NCI-H1436 treated with DMSO at 0.1 percent for 48 hours (cell line): Measurements from ENCODE around the gene MCM7.

Experiments
- DNase-seq: peaks from one replicate; lab custom pipeline; 2025; lab: John Stamatoyannopoulos, UW

MCM7 gene

GRCh38 chr7:100122568-100122967 is 21.4 kb upstream of the MCM7 start:
- DNase-seq = no peak

- peak; percentile 40 for DNase-seq
Measured at GRCh38 chr7:100122067-100122466, 20.9 kb upstream of the MCM7 start.

GRCh38 chr7:100120733-100121036 is 19.5 kb upstream of the MCM7 start:
- DNase-seq = no peak

- DNase-seq = no peak
Measured at GRCh38 chr7:100119970-100120732, 19.0 kb upstream of the MCM7 start.

- peak; percentile 81 for DNase-seq
Measured at GRCh38 chr7:100119072-100119969, 18.1 kb upstream of the MCM7 start, which contains the start of the genes CNPY4 and TAF6. Gene CNPY4, plus strand, starts transcription at chr7:100119634. Its CDS starts 111 bp downstream, at chr7:100119745. Gene TAF6, minus strand, starts transcription at chr7:100119358. Its CDS starts 5,149 bp downstream, at chr7:100114209.

GRCh38 chr7:100118388-100119071 is 17.3 kb upstream of the MCM7 start:
- DNase-seq = no peak

- DNase-seq = no peak
Measured at GRCh38 chr7:100115026-100115425, 13.8 kb upstream of the MCM7 start.

- DNase-seq = no peak
Measured at GRCh38 chr7:100111914-100112313, 10.7 kb upstream of the MCM7 start.

GRCh38 chr7:100111156-100111555 is 10.0 kb upstream of the MCM7 start:
- DNase-seq = no peak

- no peak for DNase-seq
Measured at GRCh38 chr7:100109521-100110163, 8.4 kb upstream of the MCM7 start.

GRCh38 chr7:100107890-100108289 is 6.7 kb upstream of the MCM7 start:
- DNase-seq = no peak

GRCh38 chr7:100107125-100107737 is 6.0 kb upstream of the MCM7 start:
- no peak for DNase-seq

- no peak for DNase-seq
Measured at GRCh38 chr7:100106633-100107032, 5.4 kb upstream of the MCM7 start.

- no peak for DNase-seq
Measured at GRCh38 chr7:100105534-100105933, 4.3 kb upstream of the MCM7 start.

- DNase-seq = no peak
Measured at GRCh38 chr7:100102950-100103840, 2.0 kb upstream of the MCM7 start.

GRCh38 chr7:100100420-100101015 is 679 bp downstream of the MCM7 start:
- DNase-seq = peak; percentile 68

- DNase-seq = no peak
Measured at GRCh38 chr7:100099452-100099851, 1.7 kb downstream of the MCM7 start.

GRCh38 chr7:100098913-100099312 is 2.3 kb downstream of the MCM7 start:
- no peak for DNase-seq

- DNase-seq = no peak
Measured at GRCh38 chr7:100095704-100096103, 5.5 kb downstream of the MCM7 start.

GRCh38 chr7:100095289-100095688 is 5.9 kb downstream of the MCM7 start:
- DNase-seq = no peak
